GM12878 (cell line): ENCODE data around the gene NDUFB11. TPM values are rescaled to one million over a fixed set of nuclear protein-coding genes. Genes with fewer than 3 reads are reported as not detected.

Source experiments
- ATAC-seq: fragments of 200-7000 bp; cut with Tn5 transposase; 3 replicates; pipeline ENCODE4 v1.9.1; 2020; ENCODE audit warnings: mild to moderate bottlenecking, moderate library complexity
- BruUV-seq: library from RNA; stranded (reverse); fragments of 400-500 nt; replicated peaks from 2 replicates; lab custom pipeline; 2021; lab: Mats Ljungman, UMichigan
- CTCF ChIA-PET: fragments of 300-600 bp; sonication (Branson Sonifier 250); formaldehyde crosslinking; extraction: SDS; loops from one replicate; lab custom pipeline; 2021; ENCODE audit warnings: inconsistent platforms; lab: Yijun Ruan, JAX
- POLR2A ChIA-PET: fragments of 350-600 bp; formaldehyde crosslinking; extraction: SDS; loops from one replicate; lab custom pipeline; 2021; ENCODE audit warnings: inconsistent platforms; lab: Charles Lee
- RAD21 ChIA-PET: fragments of 300-600 bp; sonication (Branson Sonifier 250); formaldehyde crosslinking; loops from one replicate; lab custom pipeline; 2023; ENCODE audit warnings: antibody characterized with exemption; ENCODE audit not compliant: unreplicated experiment; lab: Charles Lee
- SMC1A ChIA-PET: fragments of 300-600 bp; sonication (Branson Sonifier 250); formaldehyde crosslinking; loops from one replicate; lab custom pipeline; 2023; ENCODE audit not compliant: unreplicated experiment, uncharacterized antibody; lab: Charles Lee
- DNase-seq: peaks from one replicate; pipeline ENCODE4 v3.0.0-alpha.2; 2011; ENCODE audit warnings: low read depth, low spot score
- FAIRE-seq: peaks from 3 replicates; lab custom pipeline; 2011; peaks lifted over from hg19 to GRCh38; lab: Jason Lieb, UNC
- H2AFZ ChIP-seq: 2 replicates; pipeline ENCODE4 v1.6.0; 2011; ENCODE audit warnings: low read depth, low read length, control low read depth; ENCODE audit not compliant: control insufficient read depth
- H3K27ac ChIP-seq: 2 replicates; pipeline ENCODE4 v1.5.1; 2011; ENCODE audit warnings: control low read depth; ENCODE audit not compliant: control insufficient read depth, insufficient read depth
- H3K27me3 ChIP-seq, 2 experiments: replicated peaks in 1 of 2; 2 replicates each; pipeline versions ENCODE4 v1.6.0 to v1.6.1; 2011; ENCODE audit warnings: low read length in 1 of 2; ENCODE audit not compliant: control insufficient read depth in 2 of 2, insufficient read depth in 2 of 2
- H3K36me3 ChIP-seq, 2 experiments: 2 replicates each; pipeline ENCODE4 v1.5.1; 2011; ENCODE audit warnings: low read length in 1 of 2; ENCODE audit not compliant: control insufficient read depth in 2 of 2, insufficient read depth in 2 of 2
- H3K4me1 ChIP-seq: 2 replicates; pipeline ENCODE4 v1.6.1; 2011; ENCODE audit warnings: mild to moderate bottlenecking, low read length, moderate library complexity, mixed read lengths; ENCODE audit not compliant: control insufficient read depth, insufficient read depth
- H3K4me2 ChIP-seq: 2 replicates; pipeline ENCODE4 v1.6.0; 2011; ENCODE audit warnings: control low read depth; ENCODE audit not compliant: control insufficient read depth, insufficient read depth
- H3K4me3 ChIP-seq: fragments of 200-600 bp; sonication (generic); 2 replicates; pipeline ENCODE4 v1.5.1; 2016
- H3K79me2 ChIP-seq: 2 replicates; pipeline ENCODE4 v1.6.0; 2011; ENCODE audit warnings: low read length; ENCODE audit not compliant: control insufficient read depth, insufficient read depth
- H3K9ac ChIP-seq: 2 replicates; pipeline ENCODE4 v1.8.0; 2011; ENCODE audit warnings: low read length, control low read depth, mixed read lengths; ENCODE audit not compliant: control insufficient read depth, insufficient read depth
- H3K9me3 ChIP-seq: replicated peaks from 3 replicates; pipeline ENCODE4 v1.5.1; 2011; ENCODE audit warnings: mild to moderate bottlenecking, low read length; ENCODE audit not compliant: control insufficient read depth, insufficient read depth
- H4K20me1 ChIP-seq: 2 replicates; pipeline ENCODE4 v1.6.0; 2011; ENCODE audit not compliant: control insufficient read depth, insufficient read depth
- BCLAF1 ChIP-seq: fragments of 450-650 bp; IDR thresholded peaks from 2 replicates; pipeline ENCODE4 v1.6.1; 2017; ENCODE audit warnings: antibody characterized with exemption, mild to moderate bottlenecking, moderate library complexity
- EED ChIP-seq: sonication (generic); IDR thresholded peaks from 2 replicates; pipeline ENCODE4 v1.6.1; 2016; ENCODE audit warnings: antibody characterized with exemption, low read depth
- FOXK2 ChIP-seq: fragments of 450-650 bp; IDR thresholded peaks from 2 replicates; pipeline ENCODE4 v1.6.1; 2017; ENCODE audit warnings: mild to moderate bottlenecking, moderate library complexity
- FOXM1 ChIP-seq: IDR thresholded peaks from 2 replicates; pipeline ENCODE4 v1.6.1; 2012; ENCODE audit warnings: low read depth, mild to moderate bottlenecking, inconsistent platforms, low read length, moderate library complexity
- GABPA ChIP-seq: IDR thresholded peaks from 2 replicates; pipeline ENCODE4 v1.6.1; 2014; ENCODE audit warnings: antibody characterized with exemption, low read depth, mild to moderate bottlenecking, inconsistent platforms
- HCFC1 ChIP-seq: fragments of 150-350 bp; IDR thresholded peaks from 2 replicates; pipeline ENCODE4 v1.6.1; 2014; ENCODE audit warnings: low read length
- LARP7 ChIP-seq: fragments of 450-650 bp; IDR thresholded peaks from 2 replicates; pipeline ENCODE4 v1.6.1; 2017; ENCODE audit warnings: mild to moderate bottlenecking
- MAX ChIP-seq: IDR thresholded peaks from 2 replicates; pipeline ENCODE4 v1.6.1; 2012; ENCODE audit warnings: low read depth, low read length, improper control_type of control experiment
- MYB ChIP-seq: fragments of 150-350 bp; IDR thresholded peaks from 2 replicates; pipeline ENCODE4 v1.6.1; 2014; ENCODE audit warnings: mild to moderate bottlenecking, low read depth, low read length, borderline replicate concordance
- NFYA ChIP-seq: IDR thresholded peaks from 2 replicates; pipeline ENCODE4 v1.6.1; 2011; ENCODE audit warnings: low read depth, mild to moderate bottlenecking, low read length, improper control_type of control experiment, borderline replicate concordance
- ZNF274 ChIP-seq: IDR thresholded peaks from one replicate; pipeline ENCODE4 v1.8.0; 2011; ENCODE audit not compliant: insufficient read length, insufficient read depth
- WGBS: methylation state at CpG from one replicate; pipeline ENCODE4 v1.1.6; 2016; ENCODE audit warnings: low lambda C conversion rate; ENCODE audit not compliant: insufficient replicate concordance, insufficient coverage; ENCODE audit errors: missing lambda C conversion rate; 5-methylcytosine and 5-hydroxymethylcytosine counted together
- in situ Hi-C: fragments of 300-500 bp; cut with MboI; formaldehyde crosslinking; loops from 9 replicates; pipeline ENCODE4 v1.14.3; 2018; ENCODE audit warnings: mixed read lengths
- intact Hi-C: fragments of 100-400 bp; cut with micrococcal nuclease; formaldehyde crosslinking; loops from one replicate; pipeline ENCODE4 v1.14.2; 2022; ENCODE audit not compliant: unreplicated experiment
- polyA plus RNA-seq, 11 experiments: library from polyadenylated mRNA; depleted of rRNA in 4 of 11; unstranded in 6 of 11; stranded (reverse) in 5 of 11; fragments of >200 nt; fragmentation: Nextera tagmentation in 4 of 11; fragmentation: Illumina TruSeq in 1 of 11; extraction: Ambion mirVana in 4 of 11; extraction: Trizol in 1 of 11; gene quantifications; 1 replicate in 1 of 11; 2 replicates in 10 of 11; pipeline versions ENCODE4 v1.2.1 to v1.2.3, GENCODE V29; 2011 to 2016; ENCODE audit warnings: inconsistent platforms in 2 of 11, missing spikeins in 2 of 11, low read depth in 1 of 11
- total RNA-seq, 4 experiments: library from RNA; depleted of rRNA in 3 of 4; stranded (reverse); fragments of >200 nt in 3 of 4; fragmentation: Illumina TruSeq in 1 of 4; extraction: Trizol in 1 of 4; gene quantifications; 2 replicates each; pipeline versions ENCODE4 v1.2.1 to v1.2.3, GENCODE V29; 2013 to 2021
- TF ChIP-seq, protein P1 (sequence below): IDR thresholded peaks from 2 replicates; pipeline ENCODE4 v1.6.1; 2011; ENCODE audit warnings: low read depth, mild to moderate bottlenecking, low read length, moderate library complexity, borderline replicate concordance; ENCODE audit errors: extremely low read depth

The NDUFB11 gene
- total and polyA plus RNA-seq, 10 of the 15 experiments (the other 5 are each of a cell fraction or from before 2014, with no cell fraction given): 16.1 to 202 (median 83.3) TPM

GRCh38 chrX:47189906-47190305, 45.4 kb upstream of the NDUFB11 start:
- no peaks in the 10 kb centered on the region for H4K20me1 ChIP-seq
- RAD21 ChIA-PET: interaction anchor here (1.5 to 2.5 kb wide), 3 partner anchors 43 to 334 kb away, joined by 6 to 14 read pairs (median 8); partner anchors contain the start of genes NDUFB11, RBM10 and USP11
- no peak overlapping the region for H3K4me2 ChIP-seq
- ATAC-seq: no peak
- POLR2A ChIA-PET: interaction anchor here (0.9 to 2.2 kb wide), 2 partner anchors 45 to 327 kb away, joined by 3 to 20 read pairs; partner anchors contain the start of genes NDUFB11 and RBM10
- no peak overlapping the region for H2AFZ ChIP-seq
- intact Hi-C loops: loop anchor here (2.0 to 5.0 kb wide), 4 partner anchors 172 to 1757 kb away; no protein-coding TSS in a partner anchor
- SMC1A ChIA-PET: interaction anchor here (1.1 to 1.2 kb wide), 2 partner anchors 28 to 194 kb away, joined by 4 to 5 read pairs; no protein-coding TSS in a partner anchor
- peaks cover 5% of the 10 kb centered on the region for H3K4me1 ChIP-seq
- H3K27me3 ChIP-seq: no peaks in the 10 kb centered on the region
- H3K4me3 ChIP-seq: no peak overlapping the region
- H3K36me3 ChIP-seq: peaks cover 0 to 2% of the 10 kb centered on the region in 2 experiments; a peak in 3 of 4 replicates
- no peak for FAIRE-seq
- H3K9ac ChIP-seq: no peak overlapping the region
- peaks cover 28% of the 10 kb centered on the region for H3K79me2 ChIP-seq
- H3K9me3 ChIP-seq: no peaks in the 10 kb centered on the region
- BruUV-seq: no TSS peak
- in situ Hi-C loops: loop anchor here (5.0 to 10.0 kb wide), 3 partner anchors 197 to 837 kb away; partner anchors contain the start of genes ELK1 and UXT
- CTCF ChIA-PET: interaction anchor here (2.7 kb wide), 1 partner anchor 194 kb away, joined by 16 read pairs; no protein-coding TSS in a partner anchor
- DNase-seq: no peak
- H3K27ac ChIP-seq: no peak overlapping the region
- 93% methylated on average over 19 of the region's 19 CpGs for WGBS
- TF ChIP-seq ZNF274 (no peak), EED (no peak), MAX (no peak), LARP7 (no peak), MYB (no peak), FOXM1 (no peak), HCFC1 (no peak), NFYA (no peak), FOXK2 (no peak), GABPA (no peak), BCLAF1 (no peak)
- TF ChIP-seq, protein P1, sequence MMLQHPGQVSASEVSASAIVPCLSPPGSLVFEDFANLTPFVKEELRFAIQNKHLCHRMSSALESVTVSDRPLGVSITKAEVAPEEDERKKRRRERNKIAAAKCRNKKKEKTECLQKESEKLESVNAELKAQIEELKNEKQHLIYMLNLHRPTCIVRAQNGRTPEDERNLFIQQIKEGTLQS: no peak
